Urothelium cell line (cell line): ENCODE measurements around the gene MAML2.

Experiments used
- DNase-seq: peaks from one replicate; pipeline ENCODE4 v3.0.0; 2011; ENCODE audit warnings: low spot score, mixed read lengths
- FAIRE-seq: peaks from 2 replicates; lab custom pipeline; 2011; peaks lifted over from hg19 to GRCh38; lab: Jason Lieb, UNC

MAML2 gene

DNA sequence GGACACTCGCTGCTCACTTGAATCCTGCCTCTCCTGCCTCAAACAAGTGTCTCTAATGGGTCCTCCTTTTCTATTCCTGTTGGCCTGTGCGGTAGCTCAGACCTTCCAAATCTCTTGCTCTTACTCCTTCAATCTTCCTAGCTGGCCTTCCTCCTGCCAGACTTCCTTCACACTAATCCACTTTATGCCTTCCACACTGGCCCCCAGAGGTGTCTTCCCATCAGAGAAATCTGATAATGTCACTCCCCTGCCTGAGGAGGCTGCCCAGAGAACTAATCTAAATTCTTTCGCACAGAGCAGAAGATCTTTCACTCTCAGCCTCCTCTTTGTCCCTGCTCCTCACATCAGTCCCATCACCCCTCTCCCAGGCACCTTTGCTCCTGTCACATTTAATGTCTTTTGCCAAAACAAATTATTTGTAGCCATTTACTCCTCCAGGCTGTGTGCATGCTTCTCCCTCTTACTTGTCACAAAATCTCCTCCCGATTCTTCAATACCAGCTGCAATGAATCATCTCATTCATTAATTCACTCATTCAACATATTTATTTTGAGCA is 175.7 kb downstream of the MAML2 start:
- FAIRE-seq (no peak), DNase-seq (no peak)

- no peak for DNase-seq
Measured at GRCh38 chr11:96162816-96163499, 180.0 kb downstream of the MAML2 start.

DNA sequence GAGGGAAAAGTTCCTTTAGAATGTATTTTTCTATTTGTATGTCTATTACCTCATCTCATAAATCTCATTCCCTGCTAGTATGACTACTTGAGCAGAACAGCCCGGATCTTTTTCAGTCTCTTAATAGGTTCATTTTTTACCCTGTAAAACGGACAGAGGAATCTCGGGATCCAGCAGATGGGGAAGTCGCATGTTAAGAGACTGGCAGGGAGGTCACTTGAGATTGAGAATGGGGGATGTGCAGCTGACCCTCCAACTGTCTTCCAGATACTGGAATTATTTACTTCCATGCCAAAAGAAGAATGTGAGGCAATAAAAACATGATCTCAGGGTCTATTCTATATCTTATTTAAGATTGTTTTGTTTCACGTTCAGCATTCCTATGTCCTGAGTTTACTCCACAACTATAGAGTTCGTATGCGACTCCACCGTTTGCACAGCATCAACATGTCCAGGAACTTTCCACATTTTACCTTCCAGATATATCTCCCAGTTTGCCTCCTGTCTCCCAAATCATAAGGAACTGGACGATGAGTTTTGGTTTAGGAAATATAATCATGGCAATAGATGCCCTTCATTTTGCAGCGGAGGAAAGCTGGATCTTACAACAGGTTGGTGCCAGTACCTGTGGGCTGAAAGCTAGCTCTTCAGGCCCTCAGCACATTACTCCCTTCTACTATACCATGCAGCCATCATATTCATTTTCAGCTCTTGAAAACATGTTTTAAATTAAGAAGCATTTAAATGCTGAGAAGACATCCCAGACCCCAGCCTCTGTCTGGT is 181.5 kb downstream of the MAML2 start:
- no peak for FAIRE-seq

More at GRCh38 chr11:96162816-96163499, 180.0 kb downstream of the MAML2 start:
- FAIRE-seq = no peak

GRCh38 chr11:96160732-96161306 is 182.2 kb downstream of the MAML2 start:
- FAIRE-seq (no peak), DNase-seq (no peak)

More for the DNA sequence above, 181.5 kb downstream of the MAML2 start:
- no peak for DNase-seq

DNA sequence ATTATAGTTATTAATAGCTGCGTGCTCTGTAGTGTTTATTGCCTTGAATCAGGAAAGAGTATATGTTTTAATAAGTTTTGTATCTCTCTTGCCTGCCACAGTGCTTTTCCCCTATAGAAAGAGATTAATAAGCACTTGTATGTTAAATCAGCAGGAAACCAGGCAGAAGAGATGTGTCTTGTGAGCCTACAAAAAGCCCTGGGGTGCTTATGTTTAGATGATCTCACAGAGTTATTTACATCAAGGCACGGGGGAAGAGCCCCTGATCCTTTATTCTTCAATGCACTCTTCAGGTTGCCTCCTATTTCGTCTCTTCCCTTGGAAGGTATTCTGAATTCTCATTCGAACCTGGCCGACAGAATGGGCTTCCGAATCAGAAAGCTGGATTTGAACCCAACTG is 183.0 kb downstream of the MAML2 start:
- DNase-seq (no peak), FAIRE-seq (no peak)

GRCh38 chr11:96158126-96158525 is 184.9 kb downstream of the MAML2 start:
- FAIRE-seq (no peak), DNase-seq (no peak)

GRCh38 chr11:96157517-96157873 is 185.5 kb downstream of the MAML2 start:
- DNase-seq (no peak), FAIRE-seq (no peak)

DNA sequence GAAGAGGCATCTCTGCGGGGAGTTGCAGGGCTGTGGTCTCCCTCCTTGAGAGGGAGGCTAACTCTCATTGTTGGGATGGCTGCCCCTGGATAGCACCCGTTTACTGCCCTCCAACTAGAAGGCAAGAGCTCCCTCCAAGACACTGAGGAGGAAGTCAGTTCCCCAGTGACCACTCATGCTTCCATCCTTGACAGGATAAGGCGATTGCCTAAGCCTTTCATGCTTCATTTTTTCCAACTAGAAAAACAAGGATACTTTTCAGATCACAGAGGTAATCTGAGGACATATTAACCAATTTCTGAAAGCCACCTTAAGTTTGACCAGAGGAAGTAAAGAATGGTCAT is 186.6 kb downstream of the MAML2 start:
- DNase-seq (no peak), FAIRE-seq (no peak)

DNA sequence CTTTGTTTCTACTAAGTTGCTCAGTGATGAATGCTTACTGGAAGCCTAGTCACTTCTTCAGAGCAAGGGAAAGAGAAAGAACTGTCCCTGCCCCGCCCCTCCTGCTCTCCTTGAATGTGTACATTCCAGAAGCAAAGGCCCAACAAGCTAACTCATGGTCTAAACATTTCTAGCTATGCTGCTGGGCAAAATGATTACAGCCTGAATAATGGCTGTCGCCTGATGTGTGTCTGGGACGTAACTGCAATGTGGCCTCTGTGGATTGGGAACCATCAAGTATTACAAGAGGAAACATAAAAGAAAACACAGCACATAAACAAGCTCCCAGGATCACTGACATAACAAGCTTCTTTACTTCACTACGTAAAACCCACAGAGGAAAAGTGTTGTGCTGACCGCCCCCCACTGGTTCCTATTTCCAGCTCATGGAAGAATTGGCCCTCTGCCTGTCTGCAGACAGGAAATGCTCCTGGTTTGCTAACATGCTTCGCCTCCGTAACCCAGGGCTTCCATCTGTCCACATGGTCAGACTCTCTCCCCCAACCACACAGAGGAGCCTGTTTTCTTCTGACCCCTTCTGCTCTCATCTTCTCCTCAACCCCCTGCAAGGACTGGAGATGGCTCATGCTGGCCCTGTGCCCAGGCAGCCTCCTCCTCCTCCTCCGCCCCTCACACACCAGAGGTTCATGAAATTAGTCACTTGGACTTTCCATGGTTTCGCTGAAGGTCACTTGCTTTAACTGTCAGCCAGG is 187.2 kb downstream of the MAML2 start:
- FAIRE-seq (no peak), DNase-seq (peak; percentile 79)

DNA sequence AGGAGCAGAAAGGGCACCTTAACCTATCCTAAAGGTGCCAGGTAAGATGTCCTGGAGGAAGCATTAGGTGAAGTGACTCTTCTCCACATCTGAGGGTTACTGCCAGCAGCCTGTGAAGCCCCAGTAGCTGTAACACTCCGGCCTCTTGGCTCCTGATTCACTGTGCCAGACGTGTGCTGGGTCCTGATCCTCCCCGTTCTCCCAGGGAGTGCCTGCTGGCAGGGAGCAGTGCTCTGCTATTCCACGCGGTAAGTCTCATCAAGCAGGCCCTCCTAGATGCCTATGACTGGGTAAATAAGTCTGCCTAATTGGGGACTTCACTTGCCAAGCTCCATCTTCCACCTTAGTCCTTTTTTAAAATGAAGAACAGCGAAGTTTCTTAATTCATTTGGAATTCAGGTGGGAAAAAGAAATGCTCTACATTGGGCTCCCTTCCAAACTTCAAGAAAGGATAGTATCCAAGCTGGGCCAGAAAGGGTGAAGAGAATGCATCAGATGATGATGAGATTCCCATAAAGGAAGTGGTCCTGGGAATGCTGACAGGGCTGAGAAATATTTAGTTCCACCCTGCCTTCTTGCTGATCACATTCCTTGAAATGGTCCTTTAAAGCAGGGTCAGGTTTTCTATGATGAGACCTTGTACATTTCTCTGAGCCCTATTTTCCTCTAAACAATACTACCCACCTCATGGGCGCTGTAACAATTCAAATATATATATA is 188.0 kb downstream of the MAML2 start:
- DNase-seq = no peak
- no peak for FAIRE-seq

GRCh38 chr11:96152623-96153022 is 190.4 kb downstream of the MAML2 start:
- FAIRE-seq = no peak
- DNase-seq = no peak

DNA sequence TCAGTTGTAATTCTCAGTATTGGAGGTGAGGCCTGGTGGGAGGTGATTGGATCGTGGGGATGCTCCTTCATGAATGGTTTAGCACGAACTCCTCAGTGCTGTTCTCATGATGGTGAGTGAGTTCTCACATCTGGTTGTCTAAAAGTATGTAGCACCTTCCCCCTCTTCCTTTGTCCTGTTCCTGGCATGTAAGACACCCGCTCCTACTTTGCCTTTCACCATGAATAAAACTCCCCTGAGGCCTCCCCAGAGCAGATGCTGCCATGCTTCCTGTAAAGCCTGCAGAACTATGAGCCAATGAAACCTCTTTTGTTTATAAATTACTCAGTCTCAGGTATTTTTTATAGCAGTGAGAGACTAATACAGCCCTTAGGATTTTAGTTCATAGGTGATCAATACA is 191.5 kb downstream of the MAML2 start:
- DNase-seq = no peak
- no peak for FAIRE-seq

- no peak for FAIRE-seq
Measured at GRCh38 chr11:96150609-96151008, 192.4 kb downstream of the MAML2 start.

GRCh38 chr11:96149743-96150555 is 193.0 kb downstream of the MAML2 start:
- DNase-seq (no peak), FAIRE-seq (no peak)

More at GRCh38 chr11:96150609-96151008, 192.4 kb downstream of the MAML2 start:
- DNase-seq = no peak

DNA sequence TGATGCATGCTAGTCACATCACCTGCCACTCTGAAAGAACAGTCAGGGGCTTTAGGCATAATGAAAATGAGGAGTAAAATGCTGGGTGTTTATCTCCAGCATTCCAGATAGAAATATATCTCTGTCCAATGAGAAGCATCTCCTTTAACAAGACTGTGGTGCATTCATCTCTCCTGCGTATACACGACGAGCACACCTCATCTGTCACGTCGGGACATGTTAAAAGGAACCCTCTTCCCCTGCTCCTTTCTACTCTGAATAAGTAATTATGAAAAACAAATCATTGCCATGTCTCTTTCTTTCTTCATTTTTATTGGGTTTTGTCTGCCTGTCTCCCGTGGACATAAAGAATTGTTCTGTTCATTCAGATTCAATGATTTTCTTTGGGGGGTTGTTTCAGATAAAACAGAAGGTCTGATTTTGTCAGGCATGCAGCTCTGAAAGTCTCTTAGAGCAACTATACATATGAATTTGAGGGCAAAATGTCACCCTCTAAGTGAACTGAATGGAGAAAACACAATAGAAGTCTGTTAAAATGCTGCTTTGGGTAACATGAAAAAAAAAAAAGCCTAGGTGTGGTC is 195.0 kb downstream of the MAML2 start:
- no peak for DNase-seq
- FAIRE-seq = no peak

DNA sequence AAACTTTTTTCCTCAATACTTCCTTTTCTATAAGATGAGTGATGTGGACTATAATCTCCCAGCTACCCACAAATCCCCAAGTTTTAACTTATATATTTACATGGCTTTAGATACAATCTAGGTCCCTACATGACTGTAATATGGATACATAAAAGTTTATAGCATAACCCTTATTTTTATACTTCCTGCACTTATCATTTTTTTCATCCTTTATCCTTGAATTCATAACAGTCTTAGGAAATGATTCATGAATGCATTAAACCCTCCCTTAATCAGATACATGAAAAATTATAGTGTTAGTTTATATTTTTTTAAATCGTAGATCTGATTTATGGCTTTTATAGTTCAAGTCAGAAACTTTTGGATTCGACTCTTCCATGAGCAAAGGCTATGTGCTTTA is 195.8 kb downstream of the MAML2 start:
- DNase-seq (no peak), FAIRE-seq (no peak)

GRCh38 chr11:96146765-96147164 is 196.2 kb downstream of the MAML2 start:
- FAIRE-seq = no peak
- no peak for DNase-seq

DNA sequence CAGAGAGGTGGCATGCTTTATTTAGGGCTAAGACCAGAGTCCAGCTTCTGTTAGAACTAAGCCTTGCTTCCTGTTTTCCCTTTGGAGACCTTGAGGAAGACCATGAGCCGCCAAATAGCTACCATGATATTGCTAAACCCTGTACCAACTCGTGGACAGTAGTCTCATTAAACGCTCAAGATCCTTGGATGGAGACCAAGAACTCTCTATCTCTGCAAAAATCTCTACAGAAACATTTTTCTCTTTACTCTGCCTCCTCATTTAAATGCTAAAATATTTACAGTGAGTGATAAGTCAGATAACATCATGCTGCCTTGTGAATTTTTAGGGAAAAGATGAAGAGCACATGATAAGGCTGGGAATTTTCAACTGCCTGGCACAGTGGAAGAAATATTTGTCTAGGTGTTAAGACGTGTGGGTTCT is 197.8 kb downstream of the MAML2 start:
- DNase-seq (no peak), FAIRE-seq (no peak)

DNA sequence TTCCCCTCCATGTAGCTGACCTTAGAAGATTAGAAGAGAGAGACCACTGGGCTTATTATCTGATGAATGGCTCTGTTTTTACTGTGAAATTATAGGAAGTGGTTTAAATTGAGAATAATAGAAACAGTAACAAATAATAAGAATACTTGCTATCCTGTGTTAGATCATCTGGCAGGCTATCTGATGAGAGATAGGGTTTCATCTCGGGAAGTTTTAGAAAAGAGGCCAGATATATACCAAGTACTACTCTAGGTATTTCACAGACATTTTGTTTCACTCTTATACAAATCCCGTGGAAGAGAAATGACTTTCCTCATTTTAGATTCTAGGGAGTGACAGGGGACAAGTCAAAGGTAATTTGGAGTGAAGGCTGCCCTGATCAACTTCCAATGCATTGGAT is 198.4 kb downstream of the MAML2 start:
- FAIRE-seq (no peak), DNase-seq (no peak)
